Stimulated activated CD4-positive, alpha-beta T cell treated with anti-CD3 and anti-CD28 coated beads, Interleukin-4, amount 100 ng/mL, for 48 hours (primary cell): ENCODE data around the gene MED26.
A peak's percentile ranks its signal among the peaks of the same experiment; 100 is the strongest.

ENCODE experiments used
- DNase-seq, 2 donors: peaks; one replicate each; pipeline ENCODE4 v3.0.0-alpha.2; 2020; ENCODE audit warnings: low read depth in 2 of 2

MED26 gene

DNA sequence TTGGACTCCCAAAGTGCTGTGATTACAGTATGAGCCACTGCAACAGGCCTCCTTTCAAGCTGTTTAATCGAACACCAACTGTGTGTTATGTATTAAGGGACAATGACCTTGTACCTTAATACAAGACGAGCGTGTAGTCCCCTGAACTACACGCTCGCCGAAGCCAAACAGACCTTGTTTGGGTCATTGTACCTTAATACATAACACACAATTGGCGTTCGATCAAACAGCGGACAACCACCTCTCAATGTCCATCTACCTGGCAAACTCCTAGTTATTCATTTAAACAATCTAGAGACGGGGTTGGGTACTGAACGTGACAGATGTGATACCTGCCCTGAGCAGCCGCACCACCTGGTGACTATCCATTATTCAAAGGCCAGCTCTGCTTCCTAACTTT is 87.1 kb downstream of the MED26 start:
- DNase-seq = no peak

GRCh38 chr19:16537111-16537510 is 90.9 kb downstream of the MED26 start:
- no peak for DNase-seq

DNA sequence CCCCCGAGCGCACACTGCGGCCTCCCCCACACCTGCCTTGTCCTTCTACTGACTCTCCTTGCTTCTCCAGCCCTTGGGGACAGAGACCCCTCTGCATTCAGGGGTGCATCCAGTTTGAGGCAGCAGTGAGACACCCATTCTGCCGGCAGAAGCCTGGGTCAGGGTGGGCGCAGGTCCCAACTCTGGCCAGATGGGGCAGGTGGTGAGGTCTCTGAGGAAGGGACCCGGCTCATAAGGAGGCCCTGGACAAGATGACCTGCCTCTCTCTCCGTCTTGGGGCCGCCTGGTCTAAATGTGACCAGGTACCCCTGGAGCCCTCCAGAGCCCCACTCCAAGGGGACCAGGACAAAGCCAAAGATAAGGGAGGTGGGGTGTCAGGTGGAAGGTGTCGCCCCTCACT is 91.9 kb downstream of the MED26 start:
- DNase-seq = no peak

- no peak for DNase-seq
These were observed 92.6 kb downstream of the MED26 start for GRCh38 chr19:16535381-16535780.

GRCh38 chr19:16532440-16533234 is 95.4 kb downstream of the MED26 start:
- DNase-seq = no peak

DNA sequence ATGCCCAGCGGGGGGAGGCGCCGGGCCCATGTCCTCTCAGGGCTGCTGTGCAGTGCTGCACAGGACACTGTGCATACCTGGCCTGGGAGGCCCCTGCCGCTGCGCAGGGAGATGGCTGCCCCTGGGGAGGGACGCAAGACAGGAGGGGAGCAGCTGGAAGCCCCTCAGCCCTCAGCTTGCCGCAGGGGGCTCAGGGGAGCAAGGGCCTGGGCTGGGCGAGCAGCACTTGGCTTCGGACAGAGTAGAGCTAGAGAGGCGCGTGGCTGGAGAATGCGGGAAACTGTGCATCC is 96.7 kb downstream of the MED26 start:
- no peak for DNase-seq

DNA sequence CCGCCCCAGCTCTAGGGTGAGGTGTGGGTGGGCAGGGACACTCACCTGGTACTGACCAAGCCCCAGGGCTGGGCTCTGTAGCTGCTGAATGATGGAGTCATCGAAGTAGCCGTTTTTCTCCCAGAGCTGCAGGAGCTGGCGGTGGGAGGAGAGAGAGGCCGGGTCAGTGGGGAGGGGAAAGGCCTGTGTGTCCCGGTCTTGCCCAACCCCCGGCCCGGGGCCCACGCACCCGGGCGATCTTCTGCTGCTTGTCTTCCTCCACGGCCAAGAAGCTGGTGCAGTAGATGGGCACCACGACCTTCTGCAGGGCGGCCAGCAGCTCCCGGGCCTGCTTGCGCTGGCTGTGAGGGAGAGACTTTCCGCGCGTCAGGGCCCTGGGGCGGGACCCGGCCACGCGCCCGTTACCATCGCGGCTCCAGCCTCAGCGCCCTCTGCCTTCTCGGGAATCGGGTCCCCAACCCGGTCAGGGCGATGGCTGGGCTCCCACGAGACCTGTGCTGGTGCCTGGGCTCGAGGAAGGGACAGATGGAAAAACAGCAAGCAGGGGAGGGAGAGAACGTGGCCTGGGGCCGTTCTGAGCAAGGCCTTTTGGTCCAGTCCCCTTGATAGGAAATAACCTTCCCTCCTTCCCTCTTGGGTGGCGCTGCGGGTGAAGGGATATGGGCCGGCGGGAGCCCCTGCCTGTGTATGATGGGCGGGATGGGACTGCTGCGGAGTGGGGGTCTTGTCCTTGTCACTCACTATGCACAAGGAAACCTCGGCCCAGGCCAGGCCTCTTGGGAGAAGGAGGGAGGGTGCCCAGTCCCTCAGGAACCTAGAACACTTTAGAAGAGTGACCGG is 97.2 kb downstream of the MED26 start:
- no peak for DNase-seq

- DNase-seq = no peak
These were observed 98.4 kb downstream of the MED26 start for GRCh38 chr19:16529466-16530144.

GRCh38 chr19:16527971-16528521 is 100.0 kb downstream of the MED26 start:
- peak; percentile 21 to 30 for DNase-seq

- no peak for DNase-seq
These were observed 100.6 kb downstream of the MED26 start for GRCh38 chr19:16527334-16527935.

DNA sequence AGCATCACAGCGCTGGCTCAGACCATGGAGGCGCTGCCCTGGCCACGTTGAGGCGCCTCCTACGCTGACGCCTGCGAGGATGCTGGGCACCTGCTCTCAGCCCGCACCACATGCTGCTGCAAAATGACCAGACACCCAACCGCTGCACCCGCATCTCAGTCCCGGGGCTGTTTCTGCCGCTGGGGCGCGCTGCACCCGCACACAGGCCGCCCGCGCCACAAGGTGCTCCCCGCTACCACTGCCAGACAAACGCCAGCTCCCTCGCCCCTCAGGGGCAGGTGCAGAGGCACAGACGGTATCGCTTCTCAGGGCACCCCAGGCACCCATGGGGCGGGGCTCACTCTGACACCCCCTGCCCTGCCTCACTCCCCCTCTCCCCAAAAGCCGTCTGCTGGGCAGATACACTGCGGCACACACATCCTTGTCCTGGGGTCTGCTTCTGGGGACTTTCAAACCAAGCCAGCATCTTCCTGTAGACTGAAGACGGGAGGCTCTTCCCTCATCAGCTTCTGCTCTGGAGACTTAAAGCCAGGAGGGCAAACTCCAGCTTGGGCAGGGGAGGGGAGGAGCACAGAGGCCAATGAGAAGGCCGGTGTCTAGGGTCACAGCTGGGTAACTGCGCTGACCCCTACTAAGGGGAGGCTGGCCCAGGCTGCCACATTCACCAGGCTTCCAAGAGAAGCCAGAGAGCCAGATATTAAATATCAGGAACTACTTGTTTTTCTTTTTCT is 102.1 kb downstream of the MED26 start:
- DNase-seq = no peak

DNA sequence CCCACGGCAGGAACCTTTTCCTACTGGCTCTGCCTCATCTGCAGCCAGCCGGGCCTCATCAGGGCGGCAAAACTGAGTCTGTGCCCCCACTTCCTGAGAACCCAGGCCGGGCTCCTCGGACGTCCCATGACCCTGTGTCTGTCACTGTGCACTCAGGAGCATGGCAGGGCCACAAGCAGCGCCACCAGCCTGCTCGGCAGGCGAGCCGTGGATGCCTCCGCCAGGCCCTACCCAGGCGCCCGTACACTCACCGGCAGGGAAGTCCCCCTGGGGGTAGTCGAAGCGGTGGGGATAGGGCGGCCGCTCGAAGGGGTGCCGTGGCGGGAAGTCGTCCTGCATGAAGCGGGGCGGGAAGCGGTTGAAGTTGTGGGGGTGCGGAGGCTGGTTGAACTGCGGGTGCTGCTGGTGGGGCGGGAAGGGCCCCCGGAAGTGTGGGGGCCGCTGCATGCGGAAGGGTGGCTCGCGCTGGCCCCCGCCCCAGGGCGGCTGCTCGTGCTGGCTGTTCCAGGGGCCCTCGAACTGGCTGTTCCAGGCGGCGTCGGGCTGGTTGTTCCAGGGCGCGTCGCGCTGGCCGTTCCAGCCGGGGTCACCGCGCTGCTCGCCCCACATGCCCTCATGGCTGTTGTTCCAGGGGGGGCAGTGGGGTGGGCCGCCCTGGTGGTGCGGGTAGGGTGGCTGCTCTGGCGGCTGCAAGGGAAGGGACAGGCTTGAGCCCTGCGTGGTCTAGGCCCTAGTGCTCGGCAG is 102.8 kb downstream of the MED26 start:
- DNase-seq = no peak
